Thymus (tissue), 11 donors: ENCODE results near the gene POC1A. TPM values are rescaled to one million over a fixed set of nuclear protein-coding genes. Genes with fewer than 3 reads are reported as not detected.

Experiments
- DNase-seq, 9 donors: peaks; one replicate each; pipeline ENCODE4 v3.0.0-alpha.2; 2013; ENCODE audit warnings: low spot score in 9 of 9, low read depth in 6 of 9, missing footprints in 1 of 9
- H3K27ac ChIP-seq, 2 donors: one replicate each; pipeline ENCODE4 v1.5.1; 2013; ENCODE audit warnings: control low read depth in 1 of 2, low read depth in 1 of 2, low read length in 1 of 2, mild to moderate bottlenecking in 1 of 2, moderate library complexity in 1 of 2
- H3K27me3 ChIP-seq, 2 donors: one replicate each; pipeline ENCODE4 v1.5.1; 2013; ENCODE audit warnings: low read length in 1 of 2; ENCODE audit not compliant: control insufficient read depth in 2 of 2, insufficient read depth in 1 of 2
- H3K36me3 ChIP-seq, 2 donors: one replicate each; pipeline ENCODE4 v1.5.1; 2013; ENCODE audit warnings: low read length in 1 of 2, mild to moderate bottlenecking in 1 of 2, moderate library complexity in 1 of 2; ENCODE audit not compliant: control insufficient read depth in 2 of 2, insufficient read depth in 2 of 2
- H3K4me1 ChIP-seq, 2 donors: one replicate each; pipeline ENCODE4 v1.5.1; 2013; ENCODE audit warnings: low read length in 2 of 2; ENCODE audit not compliant: control insufficient read depth in 2 of 2, insufficient read depth in 2 of 2
- H3K4me3 ChIP-seq, 2 donors: one replicate each; pipeline ENCODE4 v1.5.1; 2013; ENCODE audit warnings: low read length in 2 of 2, control low read depth in 1 of 2, mild to moderate bottlenecking in 1 of 2
- H3K9me3 ChIP-seq, 2 donors: one replicate each; pipeline ENCODE4 v1.5.1; 2013; ENCODE audit warnings: low read length in 1 of 2, mild to moderate bottlenecking in 1 of 2; ENCODE audit not compliant: control insufficient read depth in 2 of 2, insufficient read depth in 1 of 2
- WGBS: extraction: QIAGEN DNeasy Blood & Tissue Kit; methylation state at CpG from one replicate; pipeline ENCODE4 v1.1.7; 2013; 5-methylcytosine and 5-hydroxymethylcytosine counted together
- polyA plus RNA-seq: library from polyadenylated mRNA; stranded (reverse); fragments of 200-250 nt; gene quantifications from one replicate; pipeline ENCODE4 v1.2.3, GENCODE V29; 2013
- total RNA-seq: library from RNA; stranded (reverse); fragments of 120-200 nt; gene quantifications from one replicate; pipeline ENCODE4 v1.2.4, GENCODE V29; 2013
- donor health status: healthy.

The POC1A gene
- total and polyA plus RNA-seq, 2 donors: 2.6 to 12.3 TPM

DNA sequence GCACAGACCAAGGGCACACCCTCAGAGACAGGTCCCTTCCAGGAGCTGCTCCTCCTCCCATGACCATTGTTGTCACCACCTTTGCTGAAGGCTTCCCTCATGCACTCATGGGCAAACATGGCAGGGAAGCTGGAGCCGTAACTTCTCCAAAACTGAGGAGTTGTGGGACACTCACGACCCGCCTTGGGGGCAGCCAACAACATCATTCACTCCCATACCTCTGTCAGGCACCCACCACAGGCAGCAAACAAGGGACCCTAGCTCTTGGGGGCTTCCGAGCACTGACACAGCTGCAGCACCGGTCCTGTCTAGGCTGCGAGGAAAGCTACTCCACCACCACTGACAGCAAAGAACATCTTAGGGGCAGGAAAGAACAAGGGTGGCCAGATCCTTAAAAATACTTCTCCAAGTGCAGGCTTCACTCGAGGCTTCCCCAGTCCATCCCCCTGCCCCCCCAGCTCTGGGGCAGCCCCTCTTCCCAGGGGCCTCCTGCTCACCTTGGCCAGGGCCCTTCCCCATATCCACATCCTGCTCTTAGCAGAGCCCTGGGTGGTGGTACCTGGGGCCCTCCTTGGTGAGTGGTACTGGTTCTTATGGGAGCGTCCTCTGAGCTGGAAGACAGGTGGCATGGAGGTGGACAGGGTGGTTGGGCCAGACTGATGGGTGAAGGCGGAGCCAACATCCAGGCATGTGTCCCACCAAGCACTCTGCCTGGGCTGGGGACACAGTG lies 69.8 kb downstream of the POC1A start:
- WGBS: 97% methylated on average over 9 of the region's 9 CpGs
- no peaks in the 10 kb centered on the region for H3K9me3 ChIP-seq
- DNase-seq: no peak
- H3K27me3 ChIP-seq: no peaks in the 10 kb centered on the region
- H3K4me3 ChIP-seq: no peak overlapping the region
- H3K27ac ChIP-seq: no peak overlapping the region
- H3K4me1 ChIP-seq: peaks cover 0 to 41% of the 10 kb centered on the region in 2 donors
- H3K36me3 ChIP-seq: peaks cover 3 to 7% of the 10 kb centered on the region in 2 donors

DNA sequence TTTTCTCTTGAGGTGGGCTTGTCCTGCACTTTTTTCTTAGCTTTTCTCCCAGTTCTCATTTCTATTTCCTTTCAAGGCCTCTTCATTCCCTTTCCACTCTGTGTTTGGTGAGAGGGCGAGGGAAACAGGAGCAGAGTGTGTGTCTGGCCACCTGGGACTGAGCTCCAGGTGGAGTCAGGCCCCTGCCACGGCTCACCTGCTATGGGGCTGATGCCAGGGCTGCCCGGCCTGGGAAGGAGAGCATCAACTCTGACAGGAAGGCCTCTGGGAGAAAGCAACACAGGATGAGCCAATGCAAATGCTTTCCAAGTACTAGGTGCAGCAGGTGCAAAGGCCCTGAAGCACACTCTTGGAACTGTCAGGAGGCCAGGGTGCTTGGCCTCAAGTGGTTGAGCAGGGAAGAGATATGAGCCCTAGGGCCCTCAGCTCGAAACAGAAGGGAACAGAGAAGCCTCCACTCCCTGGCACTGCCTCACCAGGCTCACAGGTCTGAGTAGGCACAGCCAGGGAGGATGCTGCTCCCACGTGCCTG lies 70.6 kb downstream of the POC1A start:
- Histone ChIP-seq H3K27me3 (no peaks in the 10 kb centered on the region), H3K4me3 (no peak overlapping the region), H3K4me1 (peaks cover 0 to 39% of the 10 kb centered on the region in 2 donors), H3K36me3 (peaks cover 3 to 7% of the 10 kb centered on the region in 2 donors), H3K27ac (no peak overlapping the region), H3K9me3 (no peaks in the 10 kb centered on the region)
- no peak for DNase-seq
- 98% methylated on average over 5 of the region's 5 CpGs for WGBS

DNA sequence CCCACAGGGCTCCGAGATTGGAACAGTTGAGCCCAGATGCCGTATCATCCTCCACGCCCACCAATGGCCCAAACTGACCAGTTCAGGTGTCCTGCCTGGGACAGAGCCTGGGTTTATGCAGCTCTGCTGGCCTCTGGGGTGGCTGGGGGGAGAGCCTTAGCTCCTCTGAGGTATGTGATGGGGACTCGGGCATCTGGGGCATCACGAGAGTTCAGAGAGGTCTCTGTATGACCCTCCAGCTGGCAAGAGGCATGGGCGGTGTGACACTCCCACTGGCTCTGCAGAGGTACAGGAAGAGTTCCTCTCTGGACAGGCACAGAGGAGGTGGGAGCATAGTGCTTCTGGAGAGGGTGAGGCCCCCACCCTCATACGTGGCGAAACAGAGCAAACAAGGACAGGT lies 71.3 kb downstream of the POC1A start:
- Histone ChIP-seq H3K4me3 (no peak overlapping the region), H3K27ac (no peak overlapping the region), H3K36me3 (peaks cover 0 to 7% of the 10 kb centered on the region in 2 donors), H3K4me1 (peaks cover 0 to 36% of the 10 kb centered on the region in 2 donors), H3K27me3 (no peaks in the 10 kb centered on the region), H3K9me3 (no peaks in the 10 kb centered on the region)
- no peak for DNase-seq
- WGBS: 99% methylated on average over 8 of the region's 8 CpGs

DNA sequence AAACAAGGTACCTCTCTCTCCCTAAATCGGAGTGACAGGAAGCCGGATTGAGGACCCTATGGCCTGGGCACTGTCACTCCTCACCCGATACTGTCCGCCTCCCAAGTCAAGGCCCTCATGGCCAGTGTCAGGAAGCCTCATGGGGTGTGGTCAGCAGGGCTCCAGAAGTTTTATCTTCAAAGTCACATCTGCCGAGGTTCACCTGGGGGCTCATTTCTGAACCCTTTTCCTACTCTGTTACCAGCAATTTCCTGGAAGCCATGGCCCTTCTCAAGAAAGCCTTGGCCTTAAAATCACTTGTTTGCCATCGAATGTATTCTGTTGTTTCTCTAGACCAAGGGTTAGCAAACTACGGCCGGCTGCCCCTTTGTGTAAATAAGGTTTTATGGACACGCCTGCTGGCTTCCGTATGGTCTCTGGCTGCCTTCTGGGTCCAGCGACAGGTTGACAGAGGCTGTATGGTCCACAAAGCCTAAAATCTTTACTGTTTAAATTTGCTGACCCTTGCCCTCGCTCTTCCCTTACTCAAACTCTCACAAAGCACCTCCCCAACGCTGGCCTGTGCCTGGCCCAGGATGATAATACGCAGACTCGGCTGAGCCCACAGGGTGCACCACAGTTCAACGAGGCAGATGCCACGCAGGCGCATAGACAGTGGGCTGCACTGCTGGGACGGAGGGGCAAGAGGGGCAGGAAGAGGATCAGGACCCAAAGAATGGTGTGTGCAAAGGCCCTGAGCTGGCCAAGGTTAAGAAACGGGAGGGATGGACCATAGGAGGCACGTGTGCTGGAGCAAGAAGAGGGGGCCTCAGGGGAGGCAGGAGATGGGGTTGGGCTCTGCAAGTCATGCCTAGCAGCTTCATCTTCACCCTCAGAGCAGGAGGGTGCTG lies 73.1 kb downstream of the POC1A start:
- no peak for DNase-seq
- Histone ChIP-seq H3K4me1 (peaks cover 0 to 27% of the 10 kb centered on the region in 2 donors), H3K27me3 (no peaks in the 10 kb centered on the region), H3K27ac (no peak overlapping the region), H3K9me3 (no peaks in the 10 kb centered on the region), H3K4me3 (no peak overlapping the region), H3K36me3 (peaks cover 7 to 10% of the 10 kb centered on the region in 2 donors)
- WGBS: 97% methylated on average over 21 of the region's 21 CpGs

DNA sequence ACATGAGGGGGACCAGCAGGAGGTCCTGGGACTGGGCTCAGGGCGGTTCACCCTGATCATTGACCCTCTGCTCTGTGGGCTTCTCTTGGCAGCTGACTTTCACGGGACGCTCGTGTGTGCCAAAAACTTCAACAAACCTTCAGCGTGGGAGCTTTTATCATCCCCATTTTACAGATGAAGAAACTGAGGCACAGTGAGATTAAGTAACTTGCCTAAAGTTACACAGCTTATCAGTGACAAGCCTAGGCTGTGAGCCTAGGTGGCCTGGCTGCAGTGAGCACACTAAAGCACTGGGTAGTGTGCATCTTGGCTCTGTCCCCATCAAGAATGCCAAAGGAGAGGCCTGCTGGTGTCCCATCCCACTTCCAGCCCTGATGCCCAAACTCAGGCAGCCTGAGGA lies 74.3 kb downstream of the POC1A start:
- DNase-seq: no peak
- no peaks in the 10 kb centered on the region for H3K27me3 ChIP-seq
- H3K4me3 ChIP-seq: no peak overlapping the region
- no peaks in the 10 kb centered on the region for H3K9me3 ChIP-seq
- peaks cover 11 to 19% of the 10 kb centered on the region in 2 donors for H3K36me3 ChIP-seq
- 98% methylated on average over 5 of the region's 5 CpGs for WGBS
- H3K4me1 ChIP-seq: peaks cover 0 to 16% of the 10 kb centered on the region in 2 donors
- no peak overlapping the region for H3K27ac ChIP-seq

DNA sequence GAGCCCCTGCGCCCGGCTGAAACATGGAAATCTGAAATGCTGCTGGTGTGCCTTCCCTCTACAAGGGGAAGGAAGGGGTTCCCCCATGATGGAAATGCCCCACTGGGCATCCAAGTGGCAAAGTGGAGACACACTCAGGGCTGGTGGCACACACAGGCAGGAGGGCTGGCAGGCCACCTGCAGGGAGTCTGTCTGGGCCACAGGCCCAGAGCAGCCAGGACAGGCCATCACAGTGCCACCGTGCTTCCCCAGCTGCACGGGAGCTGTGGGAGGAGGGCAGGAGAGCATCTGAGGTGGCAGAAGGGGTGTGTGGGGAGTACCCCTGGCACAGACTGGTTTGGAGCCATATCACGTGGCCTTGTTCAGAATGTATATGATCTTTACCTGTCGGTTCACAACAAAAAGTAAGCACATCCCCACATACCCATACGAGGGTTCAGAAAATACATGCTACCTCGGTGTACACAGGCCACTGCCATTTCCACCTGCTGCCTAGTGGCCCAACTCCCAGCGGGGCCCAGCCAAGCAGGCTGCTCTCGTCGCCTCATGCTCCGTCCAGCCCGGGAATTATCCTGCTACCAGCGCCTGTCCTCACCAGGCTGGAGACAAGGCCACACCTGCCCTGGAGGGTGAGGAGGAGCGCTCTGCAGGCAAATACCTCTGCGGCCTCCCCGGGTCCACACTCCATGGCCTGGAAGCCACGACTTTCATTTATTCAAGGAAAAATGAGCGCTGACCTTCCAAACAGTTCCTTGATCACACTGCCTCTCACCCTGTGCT lies 75.3 kb downstream of the POC1A start:
- no peak overlapping the region for H3K4me3 ChIP-seq

DNA sequence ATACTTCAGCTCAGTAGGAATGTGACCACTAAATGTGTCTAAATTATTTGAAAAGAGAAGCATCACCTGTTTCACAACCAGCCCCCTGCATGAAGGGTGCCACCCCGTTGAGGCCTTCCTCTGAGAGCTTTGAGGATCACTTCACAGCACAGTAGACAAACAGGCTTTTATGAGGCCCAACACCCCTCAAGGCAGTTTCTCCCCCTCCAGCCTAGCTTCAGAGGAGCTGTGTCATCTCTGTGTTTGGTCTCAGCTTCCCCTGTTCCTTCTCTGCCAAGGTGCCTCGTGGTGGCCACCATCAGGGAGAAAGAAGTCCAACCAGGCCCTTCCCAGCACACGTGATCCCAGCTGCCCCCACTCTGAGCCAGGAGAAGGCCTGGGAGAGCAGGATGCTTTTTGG lies 76.3 kb downstream of the POC1A start:
- H3K4me1 ChIP-seq: peaks cover 0 to 13% of the 10 kb centered on the region in 2 donors
- no peak overlapping the region for H3K4me3 ChIP-seq
- H3K36me3 ChIP-seq: peaks cover 13 to 34% of the 10 kb centered on the region in 2 donors
- no peak overlapping the region for H3K27ac ChIP-seq
- no peaks in the 10 kb centered on the region for H3K27me3 ChIP-seq
- peak in 2 of 9 donors; percentile 40 to 46 for DNase-seq
- H3K9me3 ChIP-seq: no peaks in the 10 kb centered on the region
- 58% methylated on average over 3 of the region's 3 CpGs for WGBS

More for the DNA sequence above, 75.3 kb downstream of the POC1A start:
- H3K27ac ChIP-seq: no peak overlapping the region
- WGBS: 98% methylated on average over 19 of the region's 19 CpGs
- peaks cover 16 to 29% of the 10 kb centered on the region in 2 donors for H3K36me3 ChIP-seq
- no peak for DNase-seq
- H3K27me3 ChIP-seq: no peaks in the 10 kb centered on the region
- H3K4me1 ChIP-seq: peaks cover 0 to 13% of the 10 kb centered on the region in 2 donors
- no peaks in the 10 kb centered on the region for H3K9me3 ChIP-seq

DNA sequence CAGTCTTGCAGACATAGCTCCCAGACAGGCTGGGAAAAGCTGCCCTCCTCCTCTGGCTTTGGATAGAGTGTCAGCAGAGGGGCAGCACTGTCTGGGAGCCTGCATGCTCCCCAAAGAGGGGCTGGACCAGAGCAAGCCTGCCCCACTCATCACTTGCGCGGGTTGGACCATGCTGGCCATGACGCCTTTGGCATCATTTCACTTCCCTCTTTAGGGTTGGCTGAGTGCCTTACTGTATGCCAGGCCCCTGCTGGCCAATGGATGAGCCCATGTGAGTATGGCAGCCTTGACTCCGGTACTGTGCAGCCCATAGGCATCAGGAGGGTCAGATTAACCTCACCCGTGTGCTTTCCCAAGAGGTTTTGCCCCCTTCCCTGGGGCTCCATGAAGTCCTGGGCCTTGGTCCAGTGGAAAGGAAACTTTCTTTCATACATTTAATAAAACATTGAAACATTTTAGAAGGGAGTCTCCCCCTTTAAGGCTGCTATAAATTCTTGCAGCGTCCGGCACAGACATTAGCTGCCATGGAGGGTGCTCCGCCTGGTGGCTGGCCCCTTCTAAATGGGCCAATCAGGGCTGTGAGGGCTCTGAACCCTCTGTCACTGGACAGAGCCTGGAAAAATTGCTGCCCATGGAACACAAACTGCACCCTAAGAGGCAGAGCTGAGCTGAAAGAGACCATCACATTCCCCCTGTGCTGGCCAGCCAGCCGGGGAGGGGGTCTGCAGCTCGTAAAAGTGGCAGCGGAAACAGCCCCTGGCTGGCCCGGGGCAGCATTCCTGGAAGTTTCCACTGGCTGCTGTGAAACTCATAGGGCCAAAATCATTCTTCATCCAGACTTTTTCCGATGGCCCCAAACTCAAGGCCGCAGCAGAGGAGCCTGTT lies 77.1 kb downstream of the POC1A start:
- Histone ChIP-seq H3K36me3 (peaks cover 13 to 34% of the 10 kb centered on the region in 2 donors), H3K4me3 (no peak overlapping the region), H3K27ac (no peak overlapping the region), H3K27me3 (no peaks in the 10 kb centered on the region), H3K9me3 (no peaks in the 10 kb centered on the region), H3K4me1 (peaks cover 0 to 13% of the 10 kb centered on the region in 2 donors)
- 97% methylated on average over 14 of the region's 14 CpGs for WGBS
- no peak for DNase-seq
